HepG2 (cell line): ENCODE measurements around the gene NOTUM. TPM values are rescaled to one million over a fixed set of nuclear protein-coding genes. Genes with fewer than 3 reads are reported as not detected.

Source experiments
- ATAC-seq: fragments of 200-7000 bp; cut with Tn5 transposase; 3 replicates; pipeline ENCODE4 v1.9.1; 2020; ENCODE audit warnings: mild to moderate bottlenecking, moderate library complexity
- BruUV-seq: library from RNA; stranded (reverse); fragments of 400-500 nt; replicated peaks from 2 replicates; lab custom pipeline; 2021; lab: Mats Ljungman, UMichigan
- CTCF ChIA-PET: fragments of 300-600 bp; formaldehyde crosslinking; extraction: SDS; loops from one replicate; lab custom pipeline; 2021; ENCODE audit warnings: low total read pairs, inconsistent platforms, low intra/inter-chr PET ratio; lab: Yijun Ruan, JAX
- POLR2A ChIA-PET: fragments of 350-600 bp; sonication (Branson Sonifier 250); formaldehyde crosslinking; loops from one replicate; lab custom pipeline; 2020; ENCODE audit warnings: antibody characterized with exemption, inconsistent platforms; lab: Yijun Ruan, JAX
- DNase-seq: peaks from one replicate; pipeline ENCODE4 v3.0.0-alpha.2; 2015; ENCODE audit warnings: low spot score
- FAIRE-seq: peaks from 3 replicates; lab custom pipeline; 2011; peaks lifted over from hg19 to GRCh38; lab: Jason Lieb, UNC
- H2AFZ ChIP-seq: one replicate; pipeline ENCODE4 v1.6.1; 2011; ENCODE audit warnings: low read length, inconsistent platforms
- H3K27ac ChIP-seq: fragments of 300-600 bp; 3 replicates; pipeline ENCODE4 v1.8.0; 2011; ENCODE audit warnings: mixed run types, mild to moderate bottlenecking, mixed read lengths, low read length, inconsistent platforms; ENCODE audit not compliant: insufficient read depth; ENCODE audit errors: extremely low read length
- H3K27me3 ChIP-seq, 2 experiments: fragments of 200-600 bp in 1 of 2; 2 replicates in 1 of 2; 3 replicates in 1 of 2; pipeline versions ENCODE4 v1.6.0 to v1.8.0; 2011; ENCODE audit warnings: low read length in 2 of 2, mild to moderate bottlenecking in 2 of 2, moderate library complexity in 2 of 2, inconsistent platforms in 1 of 2; ENCODE audit not compliant: insufficient read depth in 2 of 2, control insufficient read depth in 1 of 2
- H3K36me3 ChIP-seq, 2 experiments: fragments of 200-600 bp in 1 of 2; replicated peaks in 1 of 2; 2 replicates in 1 of 2; 3 replicates in 1 of 2; pipeline versions ENCODE4 v1.5.1 to v1.8.0; 2011; ENCODE audit warnings: low read length in 2 of 2, inconsistent platforms in 1 of 2; ENCODE audit not compliant: insufficient read depth in 2 of 2, control insufficient read depth in 1 of 2
- H3K4me1 ChIP-seq: 2 replicates; pipeline ENCODE4 v1.5.1; 2012; ENCODE audit warnings: low read length, inconsistent platforms; ENCODE audit not compliant: insufficient read depth
- H3K4me2 ChIP-seq: 2 replicates; pipeline ENCODE4 v1.6.0; 2011; ENCODE audit warnings: low read depth, low read length, inconsistent platforms
- H3K4me3 ChIP-seq, 3 experiments: fragments of 200-600 bp in 1 of 3; sonication (generic), shearing (Covaris generic) in 1 of 3; replicated peaks in 1 of 3; 2 replicates each; pipeline ENCODE4 v1.5.1; 2011 to 2016; ENCODE audit warnings: low read length in 3 of 3, inconsistent platforms in 2 of 3, low read depth in 2 of 3, mild to moderate bottlenecking in 2 of 3, control low read depth in 1 of 3, mixed read lengths in 1 of 3; ENCODE audit not compliant: insufficient read depth in 1 of 3
- H3K79me2 ChIP-seq: one replicate; pipeline ENCODE4 v1.6.1; 2011; ENCODE audit warnings: low read length, inconsistent platforms; ENCODE audit not compliant: insufficient read depth
- H3K9ac ChIP-seq: 2 replicates; pipeline ENCODE4 v1.6.0; 2011; ENCODE audit warnings: mild to moderate bottlenecking, low read depth, low read length, inconsistent platforms; ENCODE audit not compliant: insufficient read depth
- H3K9me3 ChIP-seq: 2 replicates; pipeline ENCODE4 v1.5.1; 2012; ENCODE audit warnings: mild to moderate bottlenecking, low read length
- H4K20me1 ChIP-seq: 2 replicates; pipeline ENCODE4 v1.6.0; 2011; ENCODE audit warnings: inconsistent platforms, mild to moderate bottlenecking, low read length, moderate library complexity; ENCODE audit not compliant: insufficient read depth
- AGO2 ChIP-seq: fragments of 200-400 bp; formaldehyde crosslinking; optimal IDR thresholded peaks from 2 replicates; pipeline ENCODE3; 2017; ENCODE audit warnings: mild to moderate bottlenecking, low read depth, low read length, moderate library complexity
- ARNT2 ChIP-seq: sonication (generic); formaldehyde crosslinking; IDR thresholded peaks from 2 replicates; pipeline ENCODE4 v1.8.0; 2022; ENCODE audit warnings: mild to moderate bottlenecking, low read depth, missing genetic modification reagents, moderate library complexity
- BCL6 ChIP-seq: IDR thresholded peaks from 2 replicates; pipeline ENCODE4 v1.6.1; 2016; ENCODE audit warnings: missing genetic modification reagents, missing compliant biosample characterization
- BHLHE40 ChIP-seq: IDR thresholded peaks from 2 replicates; pipeline ENCODE4 v1.6.1; 2011; ENCODE audit warnings: low read length, improper control_type of control experiment
- HMG20A ChIP-seq: IDR thresholded peaks from 2 replicates; pipeline ENCODE4 v1.6.1; 2016; ENCODE audit warnings: borderline replicate concordance
- NCOA1 ChIP-seq: sonication (generic); formaldehyde crosslinking; IDR thresholded peaks from 2 replicates; pipeline ENCODE4 v1.9.0; 2021; ENCODE audit warnings: missing genetic modification reagents
- PHF5A ChIP-seq: IDR thresholded peaks from one replicate; pipeline ENCODE4 v1.6.1; 2018; ENCODE audit warnings: low read depth, missing genetic modification reagents; ENCODE audit not compliant: unreplicated experiment
- SRSF4 ChIP-seq: fragments of 200-400 bp; formaldehyde crosslinking; IDR thresholded peaks from one replicate; pipeline ENCODE4 v1.6.1; 2018; ENCODE audit warnings: mild to moderate bottlenecking, low read depth, low read length, moderate library complexity; ENCODE audit not compliant: poor library complexity, severe bottlenecking
- ZBTB33 ChIP-seq: sonication (generic); formaldehyde crosslinking; IDR thresholded peaks from 2 replicates; pipeline ENCODE4 v1.4.0; 2020; ENCODE audit warnings: missing genetic modification reagents
- ZNF17 ChIP-seq: sonication (generic); formaldehyde crosslinking; IDR thresholded peaks from 2 replicates; pipeline ENCODE4 v1.5.0; 2020; ENCODE audit warnings: mild to moderate bottlenecking, missing genetic modification reagents
- ZNF260 ChIP-seq: sonication (generic); formaldehyde crosslinking; IDR thresholded peaks from 2 replicates; pipeline ENCODE4 v1.4.0; 2020; ENCODE audit warnings: missing genetic modification reagents, low read depth, mild to moderate bottlenecking, borderline replicate concordance
- ZNF773 ChIP-seq: sonication (generic); formaldehyde crosslinking; IDR thresholded peaks from 2 replicates; pipeline ENCODE4 v1.4.0; 2020; ENCODE audit warnings: missing genetic modification reagents, borderline replicate concordance
- WGBS: methylation state at CpG from one replicate; pipeline ENCODE4 v1.1.6; 2017; ENCODE audit warnings: low lambda C conversion rate; 5-methylcytosine and 5-hydroxymethylcytosine counted together
- in situ Hi-C: cut with HindIII; loops from 2 replicates; pipeline ENCODE4 v1.10.0; 2017; ENCODE audit warnings: low pct_unique_long_range_greater_than_20kb; ENCODE audit not compliant: extremely low pct_ligation_motif_present
- intact Hi-C: fragments of 100-400 bp; cut with micrococcal nuclease; formaldehyde crosslinking; loops from one replicate; pipeline ENCODE4 v1.10.0; 2022; ENCODE audit not compliant: unreplicated experiment
- polyA plus RNA-seq, 8 experiments: library from polyadenylated mRNA; depleted of rRNA in 3 of 8; stranded (reverse) in 7 of 8; unstranded in 1 of 8; fragments of >200 nt; fragmentation: Illumina TruSeq in 4 of 8; extraction: Trizol in 4 of 8; gene quantifications; 2 replicates each; pipeline versions ENCODE4 v1.2.1 to v1.2.3, GENCODE V29; 2011 to 2016; ENCODE audit warnings: low read depth in 4 of 8, missing spikeins in 1 of 8, mixed read lengths in 1 of 8; ENCODE audit not compliant: insufficient read depth in 1 of 8
- total RNA-seq, 5 experiments: library from RNA; depleted of rRNA; stranded (reverse); fragments of >200 nt; fragmentation: Illumina TruSeq; extraction: Trizol; gene quantifications; 2 replicates each; pipeline ENCODE4 v1.2.3, GENCODE V29; 2016; ENCODE audit warnings: low read depth in 1 of 5
- TF ChIP-seq, protein P1 (sequence below): sonication (generic); formaldehyde crosslinking; IDR thresholded peaks from 2 replicates; pipeline ENCODE4 v1.8.1; 2022; ENCODE audit warnings: mild to moderate bottlenecking, missing genetic modification reagents
- TF ChIP-seq, protein P2 (sequence below): sonication (generic); formaldehyde crosslinking; IDR thresholded peaks from 2 replicates; pipeline ENCODE4 v1.8.0; 2022; ENCODE audit warnings: mild to moderate bottlenecking, missing genetic modification reagents, borderline replicate concordance
- TF ChIP-seq, protein P3 (sequence below): sonication (generic); formaldehyde crosslinking; IDR thresholded peaks from 2 replicates; pipeline ENCODE4 v1.9.0; 2021; ENCODE audit warnings: missing genetic modification reagents, borderline replicate concordance

NOTUM gene
- total and polyA plus RNA-seq, 2 of the 13 experiments (the other 11 are each of a cell fraction or from before 2014, with no cell fraction given): 150 to 160 TPM

DNA sequence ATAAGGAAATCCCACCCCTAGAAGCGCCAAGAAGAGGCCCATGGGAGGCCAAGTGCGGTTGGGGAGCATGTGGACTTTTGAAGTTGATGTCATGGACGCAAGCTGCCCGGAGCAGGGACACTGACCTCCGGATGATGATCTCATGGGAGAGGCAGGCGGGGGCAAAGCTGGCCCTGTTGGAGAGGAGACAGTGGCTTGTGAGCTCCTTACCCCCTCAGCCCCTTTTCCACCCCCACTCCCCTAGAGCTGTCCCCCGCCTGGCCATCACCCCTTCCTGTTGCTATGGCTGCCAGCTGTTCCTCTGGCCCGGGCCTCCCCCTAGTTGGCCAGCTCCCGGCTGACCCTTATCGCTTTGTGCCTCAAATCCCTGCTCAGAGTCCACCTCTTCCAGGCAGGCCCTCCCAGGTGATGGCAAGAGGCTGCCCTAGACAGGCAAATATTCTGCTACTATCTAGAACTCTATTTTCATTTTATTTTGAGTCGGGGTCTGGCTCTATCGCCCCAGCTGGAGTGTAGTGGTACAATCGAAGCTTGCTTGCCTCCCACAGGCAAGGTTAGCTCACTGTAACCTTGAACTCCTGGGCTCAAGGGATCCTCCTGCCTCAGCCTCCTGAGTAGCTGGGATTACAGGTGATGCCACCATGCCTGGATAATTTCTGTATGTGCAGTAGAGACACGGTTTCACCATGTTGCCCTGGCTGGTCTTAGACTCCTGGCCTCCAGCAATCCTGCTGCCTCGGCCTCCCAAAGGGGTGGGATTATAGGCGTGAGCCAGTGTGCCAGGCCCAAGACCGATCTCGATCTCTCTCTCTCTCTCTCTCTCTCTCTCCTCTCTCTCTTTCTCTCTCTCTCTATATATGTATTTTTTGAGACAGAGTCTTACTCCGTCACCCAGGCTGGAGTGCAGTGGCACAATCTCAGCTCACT lies 6.6 kb downstream of the NOTUM start:
- in situ Hi-C loops: loop anchor here (5.0 kb wide), 2 partner anchors 43 to 68 kb away; partner anchors contain the start of genes CENPX and LRRC45
- H3K9me3 ChIP-seq: no peaks in the 10 kb centered on the region
- WGBS: 79% methylated on average over 19 of the region's 19 CpGs
- CTCF ChIA-PET: interaction anchor here (1.4 kb wide), 1 partner anchor 67 kb away, joined by 4 read pairs; no protein-coding TSS in a partner anchor
- H3K4me3 ChIP-seq: no peak overlapping the region
- H3K27me3 ChIP-seq: no peaks in the 10 kb centered on the region; a peak in 1 of 5 replicates
- 0 out of 2 replicates have a peak overlapping the region, but pooled peaks have one; percentile 23 for H3K9ac ChIP-seq
- H3K27ac ChIP-seq: peak overlapping the region; percentile 23
- H3K4me2 ChIP-seq: no peak overlapping the region
- peaks cover 67% of the 10 kb centered on the region for H3K4me1 ChIP-seq
- no TSS peak for BruUV-seq
- FAIRE-seq (no peak), ATAC-seq (peak; percentile 4; the same call in 2 of the 3 replicates), DNase-seq (no peak)
- H2AFZ ChIP-seq: no peak overlapping the region
- H3K36me3 ChIP-seq: peaks cover 33 to 55% of the 10 kb centered on the region in 2 experiments
- peaks cover 29% of the 10 kb centered on the region for H3K79me2 ChIP-seq
- peaks cover 24% of the 10 kb centered on the region for H4K20me1 ChIP-seq
- intact Hi-C loops: no loop called here
- POLR2A ChIA-PET: interaction anchor here (0.9 to 9.7 kb wide), 20 partner anchors 8 to 103 kb away, joined by 3 to 136 read pairs (median 10); partner anchors contain the start of genes CENPX, DCXR, LRRC45 and MAFG
- TF ChIP-seq NCOA1: no peak
- no peak for TF ChIP-seq ARNT2
- no peak for TF ChIP-seq ZNF773
- TF ChIP-seq BCL6 (CRISPR knock-in tag): no peak
- TF ChIP-seq, protein P1, sequence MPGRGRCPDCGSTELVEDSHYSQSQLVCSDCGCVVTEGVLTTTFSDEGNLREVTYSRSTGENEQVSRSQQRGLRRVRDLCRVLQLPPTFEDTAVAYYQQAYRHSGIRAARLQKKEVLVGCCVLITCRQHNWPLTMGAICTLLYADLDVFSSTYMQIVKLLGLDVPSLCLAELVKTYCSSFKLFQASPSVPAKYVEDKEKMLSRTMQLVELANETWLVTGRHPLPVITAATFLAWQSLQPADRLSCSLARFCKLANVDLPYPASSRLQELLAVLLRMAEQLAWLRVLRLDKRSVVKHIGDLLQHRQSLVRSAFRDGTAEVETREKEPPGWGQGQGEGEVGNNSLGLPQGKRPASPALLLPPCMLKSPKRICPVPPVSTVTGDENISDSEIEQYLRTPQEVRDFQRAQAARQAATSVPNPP (CRISPR knock-in tag): no peak
- peak; percentile 70 for TF ChIP-seq ZBTB33 (CRISPR knock-in tag)
- TF ChIP-seq BHLHE40: no peak
- no peak for TF ChIP-seq ZNF17 (CRISPR knock-in tag)
- no peak for TF ChIP-seq ZNF260
- TF ChIP-seq HMG20A (CRISPR knock-in tag): no peak
- TF ChIP-seq, protein P2, sequence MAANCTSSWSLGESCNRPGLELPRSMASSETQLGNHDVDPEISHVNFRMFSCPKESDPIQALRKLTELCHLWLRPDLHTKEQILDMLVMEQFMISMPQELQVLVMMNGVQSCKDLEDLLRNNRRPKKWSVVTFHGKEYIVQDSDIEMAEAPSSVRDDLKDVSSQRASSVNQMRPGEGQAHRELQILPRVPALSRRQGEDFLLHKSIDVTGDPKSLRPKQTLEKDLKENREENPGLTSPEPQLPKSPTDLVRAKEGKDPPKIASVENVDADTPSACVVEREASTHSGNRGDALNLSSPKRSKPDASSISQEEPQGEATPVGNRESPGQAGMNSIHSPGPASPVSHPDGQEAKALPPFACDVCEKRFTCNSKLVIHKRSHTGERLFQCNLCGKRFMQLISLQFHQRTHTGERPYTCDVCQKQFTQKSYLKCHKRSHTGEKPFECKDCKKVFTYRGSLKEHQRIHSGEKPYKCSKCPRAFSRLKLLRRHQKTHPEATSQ: no peak
- TF ChIP-seq, protein P3, sequence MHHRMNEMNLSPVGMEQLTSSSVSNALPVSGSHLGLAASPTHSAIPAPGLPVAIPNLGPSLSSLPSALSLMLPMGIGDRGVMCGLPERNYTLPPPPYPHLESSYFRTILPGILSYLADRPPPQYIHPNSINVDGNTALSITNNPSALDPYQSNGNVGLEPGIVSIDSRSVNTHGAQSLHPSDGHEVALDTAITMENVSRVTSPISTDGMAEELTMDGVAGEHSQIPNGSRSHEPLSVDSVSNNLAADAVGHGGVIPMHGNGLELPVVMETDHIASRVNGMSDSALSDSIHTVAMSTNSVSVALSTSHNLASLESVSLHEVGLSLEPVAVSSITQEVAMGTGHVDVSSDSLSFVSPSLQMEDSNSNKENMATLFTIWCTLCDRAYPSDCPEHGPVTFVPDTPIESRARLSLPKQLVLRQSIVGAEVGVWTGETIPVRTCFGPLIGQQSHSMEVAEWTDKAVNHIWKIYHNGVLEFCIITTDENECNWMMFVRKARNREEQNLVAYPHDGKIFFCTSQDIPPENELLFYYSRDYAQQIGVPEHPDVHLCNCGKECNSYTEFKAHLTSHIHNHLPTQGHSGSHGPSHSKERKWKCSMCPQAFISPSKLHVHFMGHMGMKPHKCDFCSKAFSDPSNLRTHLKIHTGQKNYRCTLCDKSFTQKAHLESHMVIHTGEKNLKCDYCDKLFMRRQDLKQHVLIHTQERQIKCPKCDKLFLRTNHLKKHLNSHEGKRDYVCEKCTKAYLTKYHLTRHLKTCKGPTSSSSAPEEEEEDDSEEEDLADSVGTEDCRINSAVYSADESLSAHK (CRISPR knock-in tag): no peak
- TF ChIP-seq SRSF4: no peak
- peak; percentile 65 for TF ChIP-seq AGO2
- no peak for TF ChIP-seq PHF5A
